ENCODE results near the gene MAPK1IP1L. TPM values are rescaled to one million over a fixed set of nuclear protein-coding genes. Genes with fewer than 3 reads are reported as not detected.

The MAPK1IP1L gene
- total and polyA plus RNA-seq, 2 of the 13 experiments (the other 11 are each of a cell fraction or from before 2014, with no cell fraction given): 27.8 to 68.4 TPM

DNA sequence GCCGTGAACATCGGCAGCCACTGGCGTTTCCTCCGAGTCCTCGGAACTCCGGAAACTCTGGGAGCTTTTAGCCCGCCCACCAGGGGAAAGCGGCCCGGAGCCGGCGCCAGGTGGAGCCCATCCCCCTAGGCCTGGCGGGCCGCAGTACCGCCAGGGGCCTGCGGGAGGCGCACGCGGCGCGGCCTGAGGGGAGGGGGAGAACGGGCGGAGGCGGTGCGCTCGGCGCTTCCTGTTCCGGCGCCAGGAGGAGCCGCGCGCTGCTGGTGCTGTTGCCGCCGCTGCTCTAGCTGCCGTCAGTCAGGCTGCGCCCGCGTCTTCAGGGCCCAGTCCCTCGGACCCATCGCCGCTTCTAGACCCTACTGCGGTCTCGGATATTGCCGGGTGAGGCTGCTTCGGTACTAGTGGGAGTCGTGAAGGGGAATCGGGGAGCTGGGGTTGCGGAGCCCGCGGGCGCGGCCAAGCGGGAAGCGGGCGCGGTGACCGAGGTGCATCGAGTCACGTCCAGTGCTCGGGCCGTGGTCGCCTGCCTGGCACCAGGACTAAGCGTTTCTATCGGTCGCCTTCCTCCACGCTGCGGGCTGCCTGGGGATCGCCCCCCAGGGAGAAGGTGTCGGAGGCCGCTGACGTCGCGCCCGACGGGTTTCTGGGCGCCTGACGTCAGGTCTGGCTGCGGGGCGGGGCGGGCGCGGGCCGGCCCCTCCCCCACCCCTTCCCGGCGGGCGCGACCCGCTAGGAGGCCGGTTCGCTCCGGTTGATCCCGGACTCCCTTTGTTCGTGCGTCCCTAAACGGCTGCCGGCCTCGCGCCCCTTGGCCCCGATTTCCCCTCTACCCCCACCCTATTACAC, at the start of gene MAPK1IP1L (continued):
- TF ChIP-seq, protein P1, sequence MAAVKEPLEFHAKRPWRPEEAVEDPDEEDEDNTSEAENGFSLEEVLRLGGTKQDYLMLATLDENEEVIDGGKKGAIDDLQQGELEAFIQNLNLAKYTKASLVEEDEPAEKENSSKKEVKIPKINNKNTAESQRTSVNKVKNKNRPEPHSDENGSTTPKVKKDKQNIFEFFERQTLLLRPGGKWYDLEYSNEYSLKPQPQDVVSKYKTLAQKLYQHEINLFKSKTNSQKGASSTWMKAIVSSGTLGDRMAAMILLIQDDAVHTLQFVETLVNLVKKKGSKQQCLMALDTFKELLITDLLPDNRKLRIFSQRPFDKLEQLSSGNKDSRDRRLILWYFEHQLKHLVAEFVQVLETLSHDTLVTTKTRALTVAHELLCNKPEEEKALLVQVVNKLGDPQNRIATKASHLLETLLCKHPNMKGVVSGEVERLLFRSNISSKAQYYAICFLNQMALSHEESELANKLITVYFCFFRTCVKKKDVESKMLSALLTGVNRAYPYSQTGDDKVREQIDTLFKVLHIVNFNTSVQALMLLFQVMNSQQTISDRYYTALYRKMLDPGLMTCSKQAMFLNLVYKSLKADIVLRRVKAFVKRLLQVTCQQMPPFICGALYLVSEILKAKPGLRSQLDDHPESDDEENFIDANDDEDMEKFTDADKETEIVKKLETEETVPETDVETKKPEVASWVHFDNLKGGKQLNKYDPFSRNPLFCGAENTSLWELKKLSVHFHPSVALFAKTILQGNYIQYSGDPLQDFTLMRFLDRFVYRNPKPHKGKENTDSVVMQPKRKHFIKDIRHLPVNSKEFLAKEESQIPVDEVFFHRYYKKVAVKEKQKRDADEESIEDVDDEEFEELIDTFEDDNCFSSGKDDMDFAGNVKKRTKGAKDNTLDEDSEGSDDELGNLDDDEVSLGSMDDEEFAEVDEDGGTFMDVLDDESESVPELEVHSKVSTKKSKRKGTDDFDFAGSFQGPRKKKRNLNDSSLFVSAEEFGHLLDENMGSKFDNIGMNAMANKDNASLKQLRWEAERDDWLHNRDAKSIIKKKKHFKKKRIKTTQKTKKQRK (IDR thresholded peaks at IDR 0.05; ENCODE audit: low read length): no peak
- TF ChIP-seq ZBTB42 (CRISPR knock-in tag; IDR thresholded peaks at IDR 0.05) (no peak), ZNF839 (CRISPR knock-in tag; IDR thresholded peaks at IDR 0.05; ENCODE audit: borderline replicate concordance) (no peak), CC2D1A (CRISPR knock-in tag; IDR thresholded peaks at IDR 0.05) (0 out of 2 replicates have a peak, but pooled peaks have one; percentile 5), ZNF253 (CRISPR knock-in tag; IDR thresholded peaks at IDR 0.05; ENCODE audit: borderline replicate concordance) (no peak), SRSF4 (IDR thresholded peaks at IDR 0.05; ENCODE audit: low read depth, low read length, poor library complexity, severe bottlenecking) (no peak), ZNF12 (CRISPR knock-in tag; IDR thresholded peaks at IDR 0.05) (peak; percentile 36), ELF4 (CRISPR knock-in tag; IDR thresholded peaks at IDR 0.05; ENCODE audit: borderline replicate concordance) (peak; percentile 95), ZNF496 (CRISPR knock-in tag; IDR thresholded peaks at IDR 0.05; ENCODE audit: insufficient replicate concordance) (no peak), KDM5A (IDR thresholded peaks at IDR 0.05; ENCODE audit: borderline replicate concordance, low read length) (peak; percentile 53; the same call in 1 of the 2 replicates), ATM (IDR thresholded peaks at IDR 0.05; ENCODE audit: borderline replicate concordance) (no peak), HOXA9 (CRISPR knock-in tag; IDR thresholded peaks at IDR 0.05; ENCODE audit: borderline replicate concordance) (no peak), U2AF1 (optimal IDR thresholded peaks at IDR 0.05; ENCODE audit: low read depth, low read length) (peak; percentile 70), GPN1 (CRISPR knock-in tag; IDR thresholded peaks at IDR 0.05; ENCODE audit: borderline replicate concordance) (no peak), RBFOX2 (IDR thresholded peaks at IDR 0.05; ENCODE audit: low read depth, low read length) (peak; percentile 99)
- TF ChIP-seq, protein P2, sequence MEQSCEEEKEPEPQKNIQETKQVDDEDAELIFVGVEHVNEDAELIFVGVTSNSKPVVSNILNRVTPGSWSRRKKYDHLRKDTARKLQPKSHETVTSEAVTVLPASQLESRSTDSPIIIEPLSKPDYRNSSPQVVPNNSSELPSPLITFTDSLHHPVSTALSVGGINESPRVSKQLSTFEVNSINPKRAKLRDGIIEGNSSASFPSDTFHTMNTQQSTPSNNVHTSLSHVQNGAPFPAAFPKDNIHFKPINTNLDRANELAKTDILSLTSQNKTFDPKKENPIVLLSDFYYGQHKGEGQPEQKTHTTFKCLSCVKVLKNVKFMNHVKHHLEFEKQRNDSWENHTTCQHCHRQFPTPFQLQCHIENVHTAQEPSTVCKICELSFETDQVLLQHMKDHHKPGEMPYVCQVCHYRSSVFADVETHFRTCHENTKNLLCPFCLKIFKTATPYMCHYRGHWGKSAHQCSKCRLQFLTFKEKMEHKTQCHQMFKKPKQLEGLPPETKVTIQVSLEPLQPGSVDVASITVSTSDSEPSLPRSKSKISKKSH (CRISPR knock-in tag; IDR thresholded peaks at IDR 0.05; ENCODE audit: borderline replicate concordance): peak; percentile 85; the same call in 1 of the 2 replicates
- TF ChIP-seq, protein P3, sequence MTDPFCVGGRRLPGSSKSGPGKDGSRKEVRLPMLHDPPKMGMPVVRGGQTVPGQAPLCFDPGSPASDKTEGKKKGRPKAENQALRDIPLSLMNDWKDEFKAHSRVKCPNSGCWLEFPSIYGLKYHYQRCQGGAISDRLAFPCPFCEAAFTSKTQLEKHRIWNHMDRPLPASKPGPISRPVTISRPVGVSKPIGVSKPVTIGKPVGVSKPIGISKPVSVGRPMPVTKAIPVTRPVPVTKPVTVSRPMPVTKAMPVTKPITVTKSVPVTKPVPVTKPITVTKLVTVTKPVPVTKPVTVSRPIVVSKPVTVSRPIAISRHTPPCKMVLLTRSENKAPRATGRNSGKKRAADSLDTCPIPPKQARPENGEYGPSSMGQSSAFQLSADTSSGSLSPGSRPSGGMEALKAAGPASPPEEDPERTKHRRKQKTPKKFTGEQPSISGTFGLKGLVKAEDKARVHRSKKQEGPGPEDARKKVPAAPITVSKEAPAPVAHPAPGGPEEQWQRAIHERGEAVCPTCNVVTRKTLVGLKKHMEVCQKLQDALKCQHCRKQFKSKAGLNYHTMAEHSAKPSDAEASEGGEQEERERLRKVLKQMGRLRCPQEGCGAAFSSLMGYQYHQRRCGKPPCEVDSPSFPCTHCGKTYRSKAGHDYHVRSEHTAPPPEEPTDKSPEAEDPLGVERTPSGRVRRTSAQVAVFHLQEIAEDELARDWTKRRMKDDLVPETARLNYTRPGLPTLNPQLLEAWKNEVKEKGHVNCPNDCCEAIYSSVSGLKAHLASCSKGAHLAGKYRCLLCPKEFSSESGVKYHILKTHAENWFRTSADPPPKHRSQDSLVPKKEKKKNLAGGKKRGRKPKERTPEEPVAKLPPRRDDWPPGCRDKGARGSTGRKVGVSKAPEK (CRISPR knock-in tag; IDR thresholded peaks at IDR 0.05; ENCODE audit: borderline replicate concordance): peak; percentile 86; the same call in 1 of the 2 replicates
- TF ChIP-seq, protein P4, sequence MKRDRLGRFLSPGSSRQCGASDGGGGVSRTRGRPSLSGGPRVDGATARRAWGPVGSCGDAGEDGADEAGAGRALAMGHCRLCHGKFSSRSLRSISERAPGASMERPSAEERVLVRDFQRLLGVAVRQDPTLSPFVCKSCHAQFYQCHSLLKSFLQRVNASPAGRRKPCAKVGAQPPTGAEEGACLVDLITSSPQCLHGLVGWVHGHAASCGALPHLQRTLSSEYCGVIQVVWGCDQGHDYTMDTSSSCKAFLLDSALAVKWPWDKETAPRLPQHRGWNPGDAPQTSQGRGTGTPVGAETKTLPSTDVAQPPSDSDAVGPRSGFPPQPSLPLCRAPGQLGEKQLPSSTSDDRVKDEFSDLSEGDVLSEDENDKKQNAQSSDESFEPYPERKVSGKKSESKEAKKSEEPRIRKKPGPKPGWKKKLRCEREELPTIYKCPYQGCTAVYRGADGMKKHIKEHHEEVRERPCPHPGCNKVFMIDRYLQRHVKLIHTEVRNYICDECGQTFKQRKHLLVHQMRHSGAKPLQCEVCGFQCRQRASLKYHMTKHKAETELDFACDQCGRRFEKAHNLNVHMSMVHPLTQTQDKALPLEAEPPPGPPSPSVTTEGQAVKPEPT (CRISPR knock-in tag; IDR thresholded peaks at IDR 0.05; ENCODE audit: low read depth): no peak; the same call in 1 of the 2 replicates

Data from HepG2 (cell line).